Right atrium auricular region (tissue), 2 donors: ENCODE measurements around the gene GLI3. TPM values are rescaled to one million over a fixed set of nuclear protein-coding genes. Genes with fewer than 3 reads are reported as not detected.

ENCODE experiments used
- DNase-seq: peaks from one replicate; pipeline ENCODE4 v3.0.0-alpha.2; 2019; ENCODE audit warnings: low spot score
- H3K27ac ChIP-seq, 2 donors: fragments of 200-600 bp; sonication (generic); 1 replicate in 1 of 2; 2 replicates in 1 of 2; pipeline ENCODE4 v1.5.1; 2016 to 2019
- H3K27me3 ChIP-seq, 2 donors: fragments of 200-600 bp; sonication (generic); one replicate each; pipeline versions ENCODE4 v1.5.1 to v1.6.0; 2017 to 2019
- H3K36me3 ChIP-seq: fragments of 200-600 bp; sonication (generic); one replicate; pipeline ENCODE4 v1.5.1; 2016
- H3K4me1 ChIP-seq, 2 donors: fragments of 200-600 bp; sonication (generic); one replicate each; pipeline versions ENCODE4 v1.5.1 to v1.6.0; 2017 to 2019
- H3K4me3 ChIP-seq, 2 donors: fragments of 200-600 bp; sonication (generic); 1 replicate in 1 of 2; 2 replicates in 1 of 2; pipeline ENCODE4 v1.5.1; 2017 to 2019; ENCODE audit warnings: mild to moderate bottlenecking in 1 of 2, moderate library complexity in 1 of 2
- H3K9me3 ChIP-seq, 2 donors: fragments of 200-600 bp; sonication (generic); one replicate each; pipeline ENCODE4 v1.5.1; 2019
- CTCF ChIP-seq, 2 donors: fragments of 200-600 bp; sonication (generic); IDR thresholded peaks; one replicate each; pipeline ENCODE4 v1.5.1; 2019; ENCODE audit warnings: antibody characterized with exemption in 2 of 2
- total RNA-seq, 2 donors: library from RNA; depleted of rRNA; stranded (reverse); fragments of >200 nt; gene quantifications; one replicate each; pipeline ENCODE4 v1.1.0, GENCODE V29; 2016

GLI3 gene
- total RNA-seq, 2 donors from 2014 or later, result 1.5 to 2.0 TPM

- Histone ChIP-seq H3K27ac (no peak overlapping the region), H3K36me3 (no peaks in the 10 kb centered on the region), H3K9me3 (no peaks in the 10 kb centered on the region), H3K4me3 (no peak overlapping the region), H3K4me1 (peaks cover 0 to 7% of the 10 kb centered on the region in 2 donors), H3K27me3 (no peaks in the 10 kb centered on the region)
- TF ChIP-seq CTCF (IDR thresholded peaks at IDR 0.05), result no peak
- DNase-seq, result no peak
These were observed 264.2 kb downstream of the GLI3 start for GRCh38 chr7:41972776-41973175.

- no peaks in the 10 kb centered on the region for H3K36me3 ChIP-seq
These were observed 264.7 kb downstream of the GLI3 start for GRCh38 chr7:41972270-41972669.

GRCh38 chr7:41971640-41972187, 265.3 kb downstream of the GLI3 start:
- no peaks in the 10 kb centered on the region for H3K36me3 ChIP-seq

More at GRCh38 chr7:41972270-41972669, 264.7 kb downstream of the GLI3 start:
- no peak for TF ChIP-seq CTCF (IDR thresholded peaks at IDR 0.05)
- H3K4me3 ChIP-seq, result no peak overlapping the region
- DNase-seq, result no peak
- no peaks in the 10 kb centered on the region for H3K27me3 ChIP-seq
- H3K9me3 ChIP-seq, result no peaks in the 10 kb centered on the region
- no peak overlapping the region for H3K27ac ChIP-seq
- H3K4me1 ChIP-seq, result peaks cover 0 to 4% of the 10 kb centered on the region in 2 donors

GRCh38 chr7:41970941-41971340, 266.1 kb downstream of the GLI3 start:
- H3K4me1 ChIP-seq, result no peaks in the 10 kb centered on the region
- H3K36me3 ChIP-seq, result no peaks in the 10 kb centered on the region
- H3K9me3 ChIP-seq, result no peaks in the 10 kb centered on the region
- no peak overlapping the region for H3K27ac ChIP-seq
- no peak overlapping the region for H3K4me3 ChIP-seq
- H3K27me3 ChIP-seq, result no peaks in the 10 kb centered on the region
- DNase-seq, result no peak
- TF ChIP-seq CTCF (IDR thresholded peaks at IDR 0.05), result no peak

More at GRCh38 chr7:41971640-41972187, 265.3 kb downstream of the GLI3 start:
- no peak for TF ChIP-seq CTCF (IDR thresholded peaks at IDR 0.05)
- DNase-seq, result no peak
- no peaks in the 10 kb centered on the region for H3K4me1 ChIP-seq
- H3K27me3 ChIP-seq, result no peaks in the 10 kb centered on the region
- H3K4me3 ChIP-seq, result no peak overlapping the region
- H3K9me3 ChIP-seq, result no peaks in the 10 kb centered on the region
- no peak overlapping the region for H3K27ac ChIP-seq

- H3K4me1 ChIP-seq, result no peaks in the 10 kb centered on the region
- no peak overlapping the region for H3K27ac ChIP-seq
- no peak for TF ChIP-seq CTCF (IDR thresholded peaks at IDR 0.05)
- no peak for DNase-seq
- H3K9me3 ChIP-seq, result no peaks in the 10 kb centered on the region
- no peaks in the 10 kb centered on the region for H3K27me3 ChIP-seq
- H3K36me3 ChIP-seq, result peaks cover 3% of the 10 kb centered on the region
- no peak overlapping the region for H3K4me3 ChIP-seq
These were observed 267.4 kb downstream of the GLI3 start for GRCh38 chr7:41969561-41970105.

GRCh38 chr7:41967156-41967555, 269.9 kb downstream of the GLI3 start:
- H3K4me1 ChIP-seq, result no peaks in the 10 kb centered on the region
- no peak for TF ChIP-seq CTCF (IDR thresholded peaks at IDR 0.05)
- no peaks in the 10 kb centered on the region for H3K9me3 ChIP-seq
- peaks cover 10% of the 10 kb centered on the region for H3K36me3 ChIP-seq
- H3K27me3 ChIP-seq, result no peaks in the 10 kb centered on the region
- no peak for DNase-seq
- H3K4me3 ChIP-seq, result no peak overlapping the region
- H3K27ac ChIP-seq, result no peak overlapping the region
